PC-3 (cell line): ENCODE data around the gene TXNDC5. TPM values are rescaled to one million over a fixed set of nuclear protein-coding genes. Genes with fewer than 3 reads are reported as not detected.
A peak's percentile ranks its signal among the peaks of the same experiment; 100 is the strongest.
"Not testable (repeated sequence)": the region's sequence is repeated elsewhere in the genome, so short reads cannot be mapped to it uniquely, and the experiment has no call there.

Source experiments
- ATAC-seq: fragments of 200-7000 bp; cut with Tn5 transposase; 2 replicates; pipeline ENCODE4 v1.9.1; 2020; ENCODE audit warnings: mild to moderate bottlenecking, moderate library complexity
- BruUV-seq: library from RNA; stranded (reverse); fragments of 400-500 nt; replicated peaks from 2 replicates; lab custom pipeline; 2021; lab: Mats Ljungman, UMichigan
- CTCF ChIA-PET: fragments of 300-600 bp; sonication (Branson Sonifier 250); formaldehyde crosslinking; loops from one replicate; lab custom pipeline; 2022; ENCODE audit warnings: antibody characterized with exemption; lab: Charles Lee
- POLR2A ChIA-PET: fragments of 300-600 bp; sonication (Branson Sonifier 250); formaldehyde crosslinking; loops from one replicate; lab custom pipeline; 2022; ENCODE audit warnings: antibody characterized with exemption; ENCODE audit not compliant: unreplicated experiment; lab: Charles Lee
- DNase-seq: peaks from one replicate; pipeline ENCODE4 v3.0.0-alpha.2; 2015
- H2AFZ ChIP-seq: fragments of 300-600 bp; sonication (generic); 2 replicates; pipeline ENCODE4 v1.6.0; 2016; ENCODE audit warnings: antibody characterized with exemption, low read length
- H3F3A ChIP-seq: fragments of 300-600 bp; sonication (generic); one replicate; pipeline ENCODE4 v1.6.0; 2017; ENCODE audit warnings: antibody characterized with exemption, low read length, control low read depth, mild to moderate bottlenecking; ENCODE audit not compliant: unreplicated experiment
- H3K27ac ChIP-seq: fragments of 300-600 bp; sonication (generic); 2 replicates; pipeline ENCODE4 v1.5.1; 2016; ENCODE audit warnings: mild to moderate bottlenecking, low read length
- H3K27me3 ChIP-seq: fragments of 300-600 bp; sonication (generic); 2 replicates; pipeline ENCODE4 v1.6.1; 2016; ENCODE audit warnings: low read length, mixed read lengths
- H3K36me3 ChIP-seq: fragments of 300-600 bp; sonication (generic); 2 replicates; pipeline ENCODE4 v1.6.1; 2016; ENCODE audit warnings: low read depth, mixed run types, low read length, mixed read lengths
- H3K4me1 ChIP-seq: fragments of 300-600 bp; sonication (generic); 2 replicates; pipeline ENCODE4 v1.5.1; 2016; ENCODE audit warnings: low read length; ENCODE audit not compliant: insufficient read depth
- H3K4me2 ChIP-seq: fragments of 300-600 bp; sonication (generic); 2 replicates; pipeline ENCODE4 v1.6.0; 2016; ENCODE audit warnings: low read length
- H3K4me3 ChIP-seq: fragments of 300-600 bp; sonication (generic); 2 replicates; pipeline ENCODE4 v1.5.1; 2016; ENCODE audit warnings: mild to moderate bottlenecking, low read length, mixed read lengths
- H3K79me2 ChIP-seq: fragments of 300-600 bp; sonication (generic); 2 replicates; pipeline ENCODE4 v1.6.1; 2017; ENCODE audit warnings: low read length, mixed read lengths
- H3K9ac ChIP-seq: fragments of 300-600 bp; sonication (generic); 2 replicates; pipeline ENCODE4 v1.6.0; 2016; ENCODE audit warnings: mild to moderate bottlenecking, low read length
- H3K9me2 ChIP-seq: fragments of 300-600 bp; sonication (generic); replicated peaks from 2 replicates; pipeline ENCODE4 v1.6.1; 2016; ENCODE audit warnings: mixed run types, low read length, mixed read lengths
- H3K9me3 ChIP-seq: fragments of 300-600 bp; sonication (generic); 2 replicates; pipeline ENCODE4 v1.6.1; 2016; ENCODE audit warnings: low read length, mixed read lengths
- H4K20me1 ChIP-seq: fragments of 300-600 bp; sonication (generic); 2 replicates; pipeline ENCODE4 v1.6.1; 2016; ENCODE audit warnings: low read length, mixed read lengths
- EZH2 ChIP-seq: fragments of 300-600 bp; sonication (generic); IDR thresholded peaks from one replicate; pipeline ENCODE4 v1.6.1; 2017; ENCODE audit warnings: antibody characterized with exemption, mild to moderate bottlenecking, low read length; ENCODE audit not compliant: unreplicated experiment
- EZH2phosphoT487 ChIP-seq: fragments of 300-600 bp; sonication (generic); IDR thresholded peaks from 2 replicates; pipeline ENCODE4 v1.6.1; 2018; ENCODE audit warnings: mild to moderate bottlenecking, antibody characterized with exemption, low read length, borderline replicate concordance
- intact Hi-C: fragments of 100-400 bp; cut with micrococcal nuclease; formaldehyde crosslinking; loops from 2 replicates; pipeline ENCODE4 v1.9.0; 2023
- total RNA-seq: library from RNA; depleted of rRNA; stranded (reverse); fragments of >200 nt; gene quantifications from 2 replicates; pipeline ENCODE4 v1.2.3, GENCODE V29; 2014
- TF ChIP-seq, protein P1 (sequence below): fragments of 300-600 bp; sonication (generic); conservative IDR thresholded peaks from 2 replicates; pipeline ENCODE4 v1.5.1; 2017; ENCODE audit warnings: antibody characterized with exemption, low read depth, mild to moderate bottlenecking, low read length

Gene TXNDC5
- total RNA-seq, 1 experiment from 2014 or later = 221 TPM

DNA sequence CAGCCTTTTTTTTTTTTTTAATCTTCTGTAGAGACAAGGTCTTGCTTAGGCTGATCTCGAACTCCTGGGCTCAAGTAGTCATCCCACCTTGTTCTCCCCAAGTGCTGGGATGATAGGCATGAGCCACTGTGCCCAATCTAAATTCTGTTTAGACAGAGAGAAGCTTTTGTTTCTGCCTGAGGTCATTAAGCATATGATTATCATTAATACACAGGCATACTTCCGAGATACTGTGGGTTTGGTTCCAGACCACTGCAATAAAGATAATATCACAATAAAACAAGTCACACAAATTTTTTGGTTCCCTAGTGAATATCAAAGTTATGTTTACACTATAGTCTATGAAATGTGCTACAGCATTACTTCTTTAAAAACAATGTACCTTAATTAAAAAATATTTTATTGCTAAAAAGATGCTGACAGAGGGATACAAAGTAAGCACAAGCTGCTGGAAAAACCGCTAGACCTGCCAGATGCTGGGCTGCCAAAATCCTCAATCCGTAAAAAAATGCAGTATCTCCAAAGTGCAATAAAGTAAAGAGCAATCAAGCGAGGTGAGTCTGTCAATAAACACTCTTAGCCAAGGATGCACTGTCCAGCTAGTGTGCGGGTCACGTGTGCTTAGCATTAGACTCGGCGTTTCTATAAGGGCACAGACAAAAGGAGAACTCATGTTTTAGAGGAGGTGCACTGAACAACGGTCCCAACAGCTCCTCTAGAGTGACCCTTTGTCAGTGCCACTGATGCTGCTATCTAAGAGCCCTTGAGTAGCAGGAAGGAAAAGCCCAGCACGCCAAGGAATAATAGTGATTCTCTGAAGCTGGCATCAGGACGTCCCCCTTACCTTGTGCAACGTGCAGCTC is 16.1 kb downstream of the TXNDC5 start:
- no peak overlapping the region for H2AFZ ChIP-seq
- ChIA-PET POLR2A (no interaction called here), CTCF (no interaction called here)
- intact Hi-C loops = no loop called here
- no peak overlapping the region for H3K9ac ChIP-seq
- no peak overlapping the region for H3K27ac ChIP-seq
- ATAC-seq (peak; percentile 16; the same call in 1 of the 2 replicates), DNase-seq (no peak)
- H3K79me2 ChIP-seq = no peaks in the 10 kb centered on the region
- no peaks in the 10 kb centered on the region for H4K20me1 ChIP-seq
- H3K9me3 ChIP-seq = no peaks in the 10 kb centered on the region
- no peak overlapping the region for H3K4me3 ChIP-seq
- H3K4me2 ChIP-seq = no peak overlapping the region
- H3K27me3 ChIP-seq = no peaks in the 10 kb centered on the region
- no peaks in the 10 kb centered on the region for H3F3A ChIP-seq
- H3K36me3 ChIP-seq = peaks cover 82% of the 10 kb centered on the region
- BruUV-seq = no TSS peak
- no peaks in the 10 kb centered on the region; the same call in 1 of the 2 replicates for H3K4me1 ChIP-seq
- TF ChIP-seq, protein P1, sequence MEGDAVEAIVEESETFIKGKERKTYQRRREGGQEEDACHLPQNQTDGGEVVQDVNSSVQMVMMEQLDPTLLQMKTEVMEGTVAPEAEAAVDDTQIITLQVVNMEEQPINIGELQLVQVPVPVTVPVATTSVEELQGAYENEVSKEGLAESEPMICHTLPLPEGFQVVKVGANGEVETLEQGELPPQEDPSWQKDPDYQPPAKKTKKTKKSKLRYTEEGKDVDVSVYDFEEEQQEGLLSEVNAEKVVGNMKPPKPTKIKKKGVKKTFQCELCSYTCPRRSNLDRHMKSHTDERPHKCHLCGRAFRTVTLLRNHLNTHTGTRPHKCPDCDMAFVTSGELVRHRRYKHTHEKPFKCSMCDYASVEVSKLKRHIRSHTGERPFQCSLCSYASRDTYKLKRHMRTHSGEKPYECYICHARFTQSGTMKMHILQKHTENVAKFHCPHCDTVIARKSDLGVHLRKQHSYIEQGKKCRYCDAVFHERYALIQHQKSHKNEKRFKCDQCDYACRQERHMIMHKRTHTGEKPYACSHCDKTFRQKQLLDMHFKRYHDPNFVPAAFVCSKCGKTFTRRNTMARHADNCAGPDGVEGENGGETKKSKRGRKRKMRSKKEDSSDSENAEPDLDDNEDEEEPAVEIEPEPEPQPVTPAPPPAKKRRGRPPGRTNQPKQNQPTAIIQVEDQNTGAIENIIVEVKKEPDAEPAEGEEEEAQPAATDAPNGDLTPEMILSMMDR = no peak
- no peak for TF ChIP-seq EZH2phosphoT487
- no peaks in the 10 kb centered on the region for H3K9me2 ChIP-seq

DNA sequence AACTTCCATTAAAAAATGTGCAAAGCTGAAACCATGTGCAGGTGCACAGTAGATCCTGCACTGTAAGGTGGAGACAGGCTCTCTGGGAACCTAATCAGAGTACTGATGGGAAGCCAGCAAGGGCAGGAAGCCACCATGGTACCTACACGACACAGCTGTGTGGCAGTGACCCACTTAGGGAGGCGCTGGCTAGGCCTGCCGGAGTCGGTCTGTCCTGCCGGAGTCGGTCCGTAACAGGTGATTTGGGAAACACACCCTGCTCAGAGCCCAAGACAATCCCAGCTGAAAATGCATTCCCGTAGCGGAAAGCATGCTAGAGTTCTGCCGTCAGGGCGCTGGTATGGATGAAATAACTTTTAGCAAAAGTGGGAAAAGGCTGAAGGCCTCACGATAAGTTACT is 17.2 kb downstream of the TXNDC5 start:
- no peak overlapping the region for H3K27ac ChIP-seq
- H4K20me1 ChIP-seq = no peaks in the 10 kb centered on the region
- no peak overlapping the region for H3K4me2 ChIP-seq
- CTCF ChIA-PET = no interaction called here
- ATAC-seq (no peak), DNase-seq (no peak)
- H3K27me3 ChIP-seq = no peaks in the 10 kb centered on the region
- no TSS peak for BruUV-seq
- POLR2A ChIA-PET = no interaction called here
- no peaks in the 10 kb centered on the region for H3K9me2 ChIP-seq
- H3K4me1 ChIP-seq = no peaks in the 10 kb centered on the region; the same call in 1 of the 2 replicates
- H3K36me3 ChIP-seq = peaks cover 86% of the 10 kb centered on the region
- no peak overlapping the region for H3K4me3 ChIP-seq
- no peaks in the 10 kb centered on the region for H3K9me3 ChIP-seq
- no peak for TF ChIP-seq EZH2
- no peak for TF ChIP-seq EZH2phosphoT487
- TF ChIP-seq, protein P1 = no peak
- intact Hi-C loops = no loop called here
- no peaks in the 10 kb centered on the region for H3F3A ChIP-seq
- H3K9ac ChIP-seq = no peak overlapping the region
- H3K79me2 ChIP-seq = no peaks in the 10 kb centered on the region
- H2AFZ ChIP-seq = no peak overlapping the region

DNA sequence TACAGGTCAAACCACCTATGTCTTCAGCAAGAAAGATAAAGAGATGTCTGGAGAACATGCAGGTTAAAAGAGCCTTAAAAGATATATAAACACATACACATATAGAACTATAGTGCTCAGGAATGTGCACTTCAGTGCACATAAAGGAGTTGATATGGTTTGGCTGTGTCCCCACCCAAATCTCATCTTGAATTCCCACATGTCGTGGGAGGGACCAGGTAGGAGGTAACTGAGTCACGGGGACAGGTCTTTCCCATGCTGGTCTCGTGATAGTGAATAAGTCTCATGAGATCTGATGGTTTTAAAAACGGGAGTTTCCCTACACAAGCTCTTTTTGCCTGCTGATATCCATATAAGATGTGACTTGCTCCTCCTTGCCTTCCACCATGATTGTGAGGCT is 18.2 kb downstream of the TXNDC5 start:
- H3F3A ChIP-seq, intact Hi-C loops, H3K9me2 ChIP-seq, POLR2A ChIA-PET, H3K9me3 ChIP-seq, H3K4me1 ChIP-seq, CTCF ChIA-PET, H3K4me2 ChIP-seq, H2AFZ ChIP-seq, H3K4me3 ChIP-seq, H3K9ac ChIP-seq, BruUV-seq, DNase-seq, H4K20me1 ChIP-seq, H3K27me3 ChIP-seq, H3K27ac ChIP-seq, ATAC-seq, H3K79me2 ChIP-seq: not testable (repeated sequence)
- H3K36me3 ChIP-seq = peaks cover 86% of the 10 kb centered on the region
